H1 (cell line): ENCODE data around the gene ADRA2C. TPM values are rescaled to one million over a fixed set of nuclear protein-coding genes. Genes with fewer than 3 reads are reported as not detected.
A peak's percentile ranks its signal among the peaks of the same experiment; 100 is the strongest.

ENCODE experiments used
- CTCF ChIA-PET: fragments of 300-600 bp; sonication (Branson Sonifier 250); formaldehyde crosslinking; loops from one replicate; lab custom pipeline; 2021; ENCODE audit not compliant: partially characterized antibody; lab: Charles Lee
- POLR2A ChIA-PET: fragments of 300-600 bp; sonication (Branson Sonifier 250); formaldehyde crosslinking; loops from one replicate; lab custom pipeline; 2021; ENCODE audit warnings: inconsistent platforms; ENCODE audit not compliant: partially characterized antibody; lab: Charles Lee
- DNase-seq, 2 experiments: peaks; one replicate each; pipeline versions ENCODE4 v3.0.0 to v3.0.0-alpha.2; 2010 to 2022; ENCODE audit warnings: low spot score in 2 of 2, low read depth in 1 of 2, mixed read lengths in 1 of 2
- FAIRE-seq: peaks from 2 replicates; lab custom pipeline; 2011; peaks lifted over from hg19 to GRCh38; lab: Jason Lieb, UNC
- H2AFZ ChIP-seq: 2 replicates; pipeline ENCODE4 v1.8.1; 2012; ENCODE audit warnings: low read length, inconsistent platforms
- H2AK5ac ChIP-seq: 2 replicates; pipeline ENCODE4 v1.6.1; 2013; ENCODE audit warnings: low read depth, low read length
- H2BK120ac ChIP-seq: replicated peaks from 2 replicates; pipeline ENCODE3; 2013; ENCODE audit warnings: low read depth, low read length, inconsistent platforms
- H2BK12ac ChIP-seq: 2 replicates; pipeline ENCODE4 v1.6.1; 2013; ENCODE audit warnings: low read depth, low read length
- H2BK15ac ChIP-seq: 2 replicates; pipeline ENCODE4 v1.6.1; 2013; ENCODE audit warnings: low read length
- H2BK20ac ChIP-seq: 2 replicates; pipeline ENCODE4 v1.6.1; 2013; ENCODE audit warnings: low read length
- H2BK5ac ChIP-seq: 2 replicates; pipeline ENCODE4 v1.6.1; 2013; ENCODE audit warnings: low read depth, low read length
- H3K14ac ChIP-seq: 2 replicates; pipeline ENCODE4 v1.6.1; 2013; ENCODE audit warnings: inconsistent platforms; ENCODE audit not compliant: insufficient read length
- H3K18ac ChIP-seq: 2 replicates; pipeline ENCODE4 v1.6.1; 2013; ENCODE audit warnings: low read length; ENCODE audit errors: extremely low read depth
- H3K23ac ChIP-seq: 2 replicates; pipeline ENCODE4 v1.6.1; 2013; ENCODE audit warnings: inconsistent platforms; ENCODE audit not compliant: insufficient read length
- H3K23me2 ChIP-seq: 2 replicates; pipeline ENCODE4 v1.6.1; 2013; ENCODE audit warnings: low read depth, low read length
- H3K27ac ChIP-seq: 2 replicates; pipeline ENCODE4 v1.6.1; 2011; ENCODE audit warnings: low read depth, low read length, inconsistent platforms
- H3K27me3 ChIP-seq, 4 experiments: replicated peaks in 1 of 4; 1 replicate in 1 of 4; 2 replicates in 3 of 4; pipeline versions ENCODE4 v1.6.1 to v1.8.1; 2011 to 2013; ENCODE audit warnings: low read length in 3 of 4, mild to moderate bottlenecking in 3 of 4, inconsistent platforms in 2 of 4, mixed read lengths in 2 of 4, moderate library complexity in 1 of 4; ENCODE audit not compliant: control insufficient read depth in 3 of 4, insufficient read depth in 3 of 4; ENCODE audit errors: extremely low read depth in 1 of 4
- H3K36me3 ChIP-seq, 4 experiments: 2 replicates each; pipeline versions ENCODE4 v1.6.1 to v1.8.1; 2011 to 2013; ENCODE audit warnings: mild to moderate bottlenecking in 4 of 4, low read length in 3 of 4, moderate library complexity in 2 of 4, control low read depth in 1 of 4, inconsistent platforms in 1 of 4; ENCODE audit not compliant: insufficient read depth in 4 of 4, control insufficient read depth in 2 of 4
- H3K4ac ChIP-seq: replicated peaks from 2 replicates; pipeline ENCODE3; 2013; ENCODE audit warnings: low read length, low read depth, mixed read lengths, inconsistent platforms; ENCODE audit not compliant: insufficient read length
- H3K4me1 ChIP-seq, 4 experiments: replicated peaks in 1 of 4; 1 replicate in 1 of 4; 2 replicates in 3 of 4; pipeline versions ENCODE4 v1.6.1 to v1.8.1; 2011 to 2013; ENCODE audit warnings: low read length in 3 of 4, inconsistent platforms in 2 of 4, mixed read lengths in 1 of 4; ENCODE audit not compliant: insufficient read depth in 4 of 4, control insufficient read depth in 3 of 4
- H3K4me2 ChIP-seq, 2 experiments: 2 replicates each; pipeline versions ENCODE4 v1.6.1 to v1.8.1; 2011 to 2013; ENCODE audit warnings: low read depth in 2 of 2, low read length in 2 of 2, control low read depth in 1 of 2, inconsistent platforms in 1 of 2, mild to moderate bottlenecking in 1 of 2; ENCODE audit not compliant: insufficient read depth in 1 of 2
- H3K4me3 ChIP-seq, 4 experiments: fragments of 200-600, 300-600 bp in 1 of 4; sonication (generic), shearing (Covaris generic), sonication (Bioruptor Twin) in 1 of 4; 2 replicates each; pipeline versions ENCODE4 v1.5.1 to v1.8.1; 2011 to 2016; ENCODE audit warnings: low read length in 4 of 4, low read depth in 3 of 4, control low read depth in 2 of 4, inconsistent platforms in 2 of 4, mild to moderate bottlenecking in 2 of 4, mixed read lengths in 1 of 4, moderate library complexity in 1 of 4; ENCODE audit not compliant: insufficient read depth in 2 of 4; ENCODE audit errors: extremely low read depth in 1 of 4
- H3K56ac ChIP-seq: replicated peaks from 2 replicates; pipeline ENCODE3; 2013; ENCODE audit warnings: low read depth, mild to moderate bottlenecking, mixed read lengths, low read length, inconsistent platforms; ENCODE audit not compliant: insufficient read length
- H3K79me1 ChIP-seq: 2 replicates; pipeline ENCODE4 v1.6.1; 2013; ENCODE audit warnings: low read depth, low read length, control low read depth
- H3K79me2 ChIP-seq, 2 experiments: 2 replicates each; pipeline versions ENCODE4 v1.6.1 to v1.8.1; 2012 to 2013; ENCODE audit warnings: low read length in 2 of 2, mild to moderate bottlenecking in 2 of 2, inconsistent platforms in 1 of 2; ENCODE audit not compliant: insufficient read depth in 2 of 2, control insufficient read depth in 1 of 2
- H3K9ac ChIP-seq, 4 experiments: replicated peaks in 1 of 4; 1 replicate in 1 of 4; 2 replicates in 3 of 4; pipeline versions ENCODE4 v1.6.1 to v1.8.1; 2011 to 2013; ENCODE audit warnings: low read depth in 3 of 4, low read length in 3 of 4, control low read depth in 2 of 4, mild to moderate bottlenecking in 2 of 4, moderate library complexity in 2 of 4, inconsistent platforms in 1 of 4; ENCODE audit errors: extremely low read depth in 1 of 4
- H3K9me3 ChIP-seq, 2 experiments: 2 replicates each; pipeline versions ENCODE4 v1.6.1 to v1.8.1; 2012 to 2013; ENCODE audit warnings: mild to moderate bottlenecking in 2 of 2, moderate library complexity in 2 of 2, control low read depth in 1 of 2, inconsistent platforms in 1 of 2, low read depth in 1 of 2, low read length in 1 of 2, mixed read lengths in 1 of 2; ENCODE audit not compliant: insufficient read depth in 2 of 2
- H4K20me1 ChIP-seq, 2 experiments: replicated peaks in 1 of 2; 2 replicates each; pipeline versions ENCODE3 to v1.8.1; 2011 to 2013; ENCODE audit warnings: inconsistent platforms in 2 of 2, low read length in 2 of 2, mild to moderate bottlenecking in 1 of 2; ENCODE audit not compliant: insufficient read depth in 2 of 2, control insufficient read depth in 1 of 2
- H4K5ac ChIP-seq: 2 replicates; pipeline ENCODE4 v1.6.1; 2013; ENCODE audit warnings: low read length, low read depth, mixed read lengths, inconsistent platforms; ENCODE audit not compliant: insufficient read length
- H4K8ac ChIP-seq: 2 replicates; pipeline ENCODE4 v1.8.0; 2013; ENCODE audit warnings: mild to moderate bottlenecking, moderate library complexity, low read length, inconsistent platforms; ENCODE audit not compliant: insufficient read depth; ENCODE audit errors: extremely low read depth
- H4K91ac ChIP-seq: replicated peaks from 2 replicates; pipeline ENCODE3; 2013; ENCODE audit warnings: low read length, mixed read lengths, inconsistent platforms; ENCODE audit not compliant: insufficient read length
- ASH2L ChIP-seq: fragments of 200-600, 300-600 bp; sonication (generic); IDR thresholded peaks from one replicate; pipeline ENCODE4 v1.7.1; 2017; ENCODE audit warnings: low read length
- BRCA1 ChIP-seq: IDR thresholded peaks from 2 replicates; pipeline ENCODE4 v1.6.1; 2012; ENCODE audit warnings: low read depth, low read length, improper control_type of control experiment
- CTCF ChIP-seq, 3 experiments: IDR thresholded peaks; 1 replicate in 2 of 3; 2 replicates in 1 of 3; pipeline versions ENCODE4 v1.5.1 to v1.6.1; 2011; ENCODE audit warnings: low read length in 3 of 3, mild to moderate bottlenecking in 3 of 3, inconsistent platforms in 2 of 3, low read depth in 1 of 3, moderate library complexity in 1 of 3; ENCODE audit not compliant: insufficient read depth in 1 of 3; ENCODE audit errors: control extremely low read depth in 1 of 3
- HDAC6 ChIP-seq: IDR thresholded peaks from one replicate; pipeline ENCODE4 v1.7.1; 2012; ENCODE audit warnings: low read depth, mild to moderate bottlenecking, inconsistent platforms, low read length, moderate library complexity
- JUN ChIP-seq: IDR thresholded peaks from 2 replicates; pipeline ENCODE4 v1.6.1; 2011; ENCODE audit warnings: low read depth, mild to moderate bottlenecking, improper control_type of control experiment, low read length
- JUND ChIP-seq: IDR thresholded peaks from 2 replicates; pipeline ENCODE4 v1.6.1; 2011; ENCODE audit warnings: mild to moderate bottlenecking, improper control_type of control experiment, low read length
- KDM5A ChIP-seq: fragments of 200-600 bp; IDR thresholded peaks from 2 replicates; pipeline ENCODE4 v1.7.1; 2012; ENCODE audit warnings: mild to moderate bottlenecking, low read length, inconsistent platforms, mixed read lengths
- SIX5 ChIP-seq: IDR thresholded peaks from 2 replicates; pipeline ENCODE4 v1.6.1; 2011; ENCODE audit warnings: mild to moderate bottlenecking, low read depth, low read length
- SP1 ChIP-seq: IDR thresholded peaks from 2 replicates; pipeline ENCODE4 v1.6.1; 2011; ENCODE audit warnings: low read depth, low read length
- WGBS, 2 experiments: shearing (Covaris generic) in 1 of 2; methylation state at CpG; one replicate each; pipeline versions ENCODE4 v1.1.6 to v1.1.7; 2013 to 2015; ENCODE audit warnings: low lambda C conversion rate in 2 of 2, mixed read lengths in 2 of 2, inconsistent platforms in 1 of 2, low coverage in 1 of 2, missing lambda C conversion rate in 1 of 2; ENCODE audit not compliant: insufficient replicate concordance in 2 of 2, insufficient coverage in 1 of 2, insufficient read length in 1 of 2; ENCODE audit errors: extremely low coverage in 1 of 2, missing lambda C conversion rate in 1 of 2; 5-methylcytosine and 5-hydroxymethylcytosine counted together
- polyA plus RNA-seq, 7 experiments: library from polyadenylated mRNA; depleted of rRNA in 3 of 7; stranded (reverse) in 5 of 7; unstranded in 2 of 7; fragments of >200 nt in 5 of 7; fragments of 200-250 nt in 2 of 7; gene quantifications; 1 replicate in 5 of 7; 2 replicates in 1 of 7; 4 replicates in 1 of 7; pipeline versions ENCODE4 v1.2.1 to v1.2.3, GENCODE V29; 2011 to 2013; ENCODE audit warnings: missing spikeins in 2 of 7, mixed read lengths in 2 of 7
- total RNA-seq: library from RNA; stranded (reverse); fragmentation: NEBNext Ultra II Directional; extraction: Animal tissue kit (Norgen Biotek cat#: 25700); gene quantifications from 2 replicates; pipeline ENCODE4 v1.2.1, GENCODE V29; 2021

Gene ADRA2C
- total and polyA plus RNA-seq, 2 of the 8 experiments (the other 6 are each of a cell fraction or from before 2014, with no cell fraction given) = 14.6 to 14.8 TPM

- peaks cover 0 to 9% (median 8%) of the 10 kb centered on the region in 4 experiments; a peak in 5 of 7 replicates for H3K4me1 ChIP-seq
- no peak overlapping the region; the same call in 1 of the 2 replicates for H4K8ac ChIP-seq
- no peak overlapping the region for H3K4me3 ChIP-seq
- peaks cover 5% of the 10 kb centered on the region; the same call in 1 of the 2 replicates for H3K23me2 ChIP-seq
- H3K4ac ChIP-seq = no peak overlapping the region
- H4K91ac ChIP-seq = no peak overlapping the region
- FAIRE-seq = no peak
- H3K79me2 ChIP-seq = no peaks in the 10 kb centered on the region
- no peak overlapping the region for H3K4me2 ChIP-seq
- no peak overlapping the region for H3K56ac ChIP-seq
- no peak overlapping the region for H2AFZ ChIP-seq
- no peaks in the 10 kb centered on the region for H4K20me1 ChIP-seq
- no peak overlapping the region; the same call in 1 of the 2 replicates for H2BK5ac ChIP-seq
- ChIA-PET POLR2A (interaction anchor here (0.6 to 1.7 kb wide), 5 partner anchors 9 to 37 kb away, joined by 3 to 5 read pairs (median 3); no protein-coding TSS in a partner anchor), CTCF (interaction anchor here (0.5 to 7.3 kb wide), 27 partner anchors 10 to 1462 kb away, joined by 3 to 110 read pairs (median 5); partner anchors contain the start of gene ADRA2C)
- no peaks in the 10 kb centered on the region for H3K27me3 ChIP-seq
- peak overlapping the region; percentile 92; the same call in 1 of the 2 replicates for H2BK15ac ChIP-seq
- DNase-seq = no peak
- 0 out of 2 replicates have a peak overlapping the region, but pooled peaks have one; percentile 17 for H2BK20ac ChIP-seq
- H3K9ac ChIP-seq = no peak overlapping the region
- H3K23ac ChIP-seq = no peak overlapping the region
- no peak overlapping the region for H3K14ac ChIP-seq
- no peak overlapping the region for H2BK120ac ChIP-seq
- H2AK5ac ChIP-seq = no peak overlapping the region
- H3K18ac ChIP-seq = no peak overlapping the region; the same call in 1 of the 2 replicates
- no peaks in the 10 kb centered on the region; a peak in 2 of 8 replicates for H3K36me3 ChIP-seq
- H4K5ac ChIP-seq = no peak overlapping the region
- peak overlapping the region; percentile 63; the same call in 1 of the 2 replicates for H2BK12ac ChIP-seq
- no peak overlapping the region for H3K27ac ChIP-seq
- no peaks in the 10 kb centered on the region; the same call in 1 of the 2 replicates for H3K79me1 ChIP-seq
- WGBS, 2 experiments = 91% methylated on average over 24 of the region's 25 CpGs; no CpG with 5 or more reads in 1 of the 2 experiments
- H3K9me3 ChIP-seq = peaks cover 0 to 6% of the 10 kb centered on the region in 2 experiments; a peak in 1 of 4 replicates
- TF ChIP-seq HDAC6 (no peak), JUND (no peak), SIX5 (no peak), ASH2L (no peak), JUN (no peak), BRCA1 (no peak), CTCF (IDR thresholded peaks at IDR 0.05; ENCODE audit: control extremely low read depth in 1 of 3, insufficient read depth in 1 of 3, low read depth in 1 of 3, low read length in 3 of 3) (no peak), SP1 (no peak), KDM5A (no peak)
Observed at GRCh38 chr4:3781997-3782930, 16.1 kb downstream of the ADRA2C start.
